Measurements from ENCODE around the gene LRMDA. TPM values are rescaled to one million over a fixed set of nuclear protein-coding genes. Genes with fewer than 3 reads are reported as not detected.

Gene LRMDA
- total RNA-seq, 1 donor from 2014 or later, result 17.3 TPM

DNA sequence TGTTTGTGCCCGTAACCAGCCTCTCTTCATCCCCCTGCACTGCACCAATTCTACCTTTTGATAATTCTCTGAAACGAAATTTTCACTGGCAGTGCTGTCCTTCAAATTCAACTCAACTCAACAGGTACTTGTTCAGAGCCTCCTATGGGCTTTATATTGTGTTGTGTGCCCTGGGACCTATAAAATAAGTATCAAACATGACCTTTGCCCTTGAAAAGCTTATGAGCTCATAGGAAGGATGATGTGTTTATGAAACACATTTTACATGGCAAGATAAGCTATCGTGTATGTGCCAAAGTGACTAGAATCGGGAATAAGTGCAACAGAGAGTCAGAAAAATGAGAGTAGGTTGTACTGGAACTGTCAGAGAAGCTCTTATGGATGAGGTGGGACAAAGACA is 923.5 kb downstream of the LRMDA start:
- DNase-seq (ENCODE audit: low read depth in 2 of 2), result no peak

DNA sequence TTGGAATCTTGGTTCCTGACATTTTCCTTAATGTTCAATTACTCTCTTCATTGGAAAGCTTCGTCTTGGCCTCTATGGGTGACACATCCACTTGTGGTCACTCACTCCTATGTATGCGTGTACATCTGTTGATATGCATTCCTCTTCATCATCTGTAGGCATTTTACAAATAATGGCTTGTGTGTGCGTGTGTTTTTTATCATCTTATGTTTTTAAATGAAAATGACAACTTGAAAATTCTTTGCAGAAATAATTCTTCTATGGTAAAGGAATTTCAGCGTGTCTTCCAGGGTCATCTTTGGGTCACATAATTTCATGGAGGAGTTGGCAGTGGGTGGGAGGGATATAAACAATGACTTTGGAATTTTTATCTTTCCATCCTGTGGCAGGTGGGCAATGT is 925.1 kb downstream of the LRMDA start:
- no peak for DNase-seq (ENCODE audit: low read depth in 2 of 2)

DNA sequence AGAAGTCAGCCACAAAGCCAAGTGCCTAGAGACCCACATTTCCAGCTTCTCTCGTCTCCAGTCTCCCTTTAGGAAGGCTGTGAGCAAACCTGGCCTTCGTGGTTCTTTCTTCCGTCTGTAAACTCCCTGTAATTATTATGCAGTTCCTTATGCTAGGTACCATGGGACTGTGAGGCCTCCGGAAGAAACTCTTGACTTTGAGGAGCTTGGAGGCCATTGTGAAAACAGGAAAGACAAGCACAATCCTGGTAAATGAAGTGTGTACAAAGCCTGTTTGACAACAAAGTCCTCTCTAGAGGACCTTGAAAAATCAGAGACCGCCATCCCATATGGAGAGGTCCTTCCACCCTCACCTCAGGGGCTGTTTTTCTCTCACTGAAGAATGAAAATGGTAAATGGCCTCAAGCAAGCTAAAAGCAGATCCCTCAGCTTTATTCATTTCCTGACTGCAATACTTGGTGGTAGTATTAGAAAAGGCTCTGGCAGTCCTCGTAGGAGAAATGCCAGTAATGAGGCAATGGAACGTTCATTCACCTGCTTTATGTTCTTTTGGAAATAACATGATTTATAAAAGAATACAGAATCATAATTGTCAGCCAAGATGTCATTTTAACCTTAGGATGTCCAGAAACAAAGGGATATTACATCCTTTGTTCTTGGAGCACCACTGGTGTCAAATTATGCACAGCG is 926.4 kb downstream of the LRMDA start:
- no peak for DNase-seq (ENCODE audit: low read depth in 2 of 2)

DNA sequence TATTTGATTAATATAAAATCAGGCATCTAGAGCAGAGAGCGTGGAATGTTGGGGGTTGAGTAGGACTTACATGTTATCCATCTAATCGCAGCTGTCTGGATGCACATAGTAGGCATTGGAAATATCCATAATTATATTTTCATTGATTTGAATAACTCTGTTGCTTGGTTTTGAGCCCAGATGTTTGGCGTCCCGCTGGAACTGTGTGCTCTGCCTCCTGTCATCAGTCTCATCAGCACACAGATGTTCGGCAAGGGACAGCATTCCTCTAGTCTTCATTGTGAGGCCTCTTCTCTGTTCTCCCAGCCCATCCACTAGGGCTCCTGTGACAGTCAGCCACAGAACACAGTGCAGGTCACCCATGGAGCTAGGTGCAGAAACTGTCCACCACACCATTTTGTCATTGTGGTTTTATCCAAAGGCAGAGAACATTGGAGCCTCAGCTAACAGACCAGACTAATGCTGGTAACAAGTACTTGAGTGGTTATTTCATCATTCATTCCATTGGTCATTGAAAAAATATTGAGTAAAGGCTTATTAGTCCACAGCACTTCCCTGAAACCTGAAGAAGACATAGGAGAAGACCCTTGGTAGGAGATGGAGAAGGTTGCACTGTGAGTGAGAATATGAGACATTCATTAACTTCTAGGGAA is 927.4 kb downstream of the LRMDA start:
- no peak for DNase-seq (ENCODE audit: low read depth in 2 of 2)

DNA sequence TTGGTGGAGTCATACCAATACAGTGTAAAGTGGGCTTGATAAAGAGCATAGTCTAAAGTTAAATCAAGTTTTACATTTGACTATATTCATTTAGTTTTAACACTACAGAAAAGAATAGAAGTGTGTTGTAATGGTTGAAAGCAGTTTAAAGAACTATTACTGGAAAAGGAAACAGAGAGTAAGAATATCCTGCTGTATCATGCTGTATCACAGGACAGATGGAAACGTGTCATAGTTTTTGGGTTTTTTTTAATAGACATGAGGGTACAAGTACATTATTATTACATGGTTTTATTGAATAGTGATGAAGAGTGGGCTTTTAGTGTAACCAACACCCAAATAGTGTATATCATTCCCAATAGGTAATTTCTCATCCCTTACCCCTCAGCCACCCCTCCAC is 944.3 kb downstream of the LRMDA start:
- no peak for DNase-seq (ENCODE audit: low read depth in 2 of 2)

DNA sequence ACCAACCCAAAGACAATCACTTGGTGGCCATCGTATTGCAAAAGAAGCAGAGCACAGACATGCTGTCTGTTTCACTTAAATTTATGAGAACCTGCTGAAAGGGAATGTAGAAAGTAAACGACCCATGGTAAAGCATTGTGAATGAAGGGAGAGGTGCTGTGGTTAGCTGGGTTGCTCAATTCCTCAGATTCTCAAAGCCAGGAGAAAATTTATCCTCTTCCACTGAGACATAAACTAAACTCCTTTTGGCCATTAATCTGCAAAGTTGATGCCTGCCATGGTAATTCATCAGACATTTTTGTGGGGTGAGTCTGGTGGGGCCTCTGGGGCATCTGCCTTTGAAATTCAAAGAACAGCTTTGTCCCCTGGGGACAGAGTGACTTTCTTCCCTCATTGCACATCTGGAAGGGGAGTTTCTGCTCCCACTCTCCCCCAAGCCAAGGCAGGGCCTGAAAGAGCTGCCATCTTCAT is 951.0 kb downstream of the LRMDA start:
- DNase-seq (ENCODE audit: low read depth in 2 of 2), result no peak

DNA sequence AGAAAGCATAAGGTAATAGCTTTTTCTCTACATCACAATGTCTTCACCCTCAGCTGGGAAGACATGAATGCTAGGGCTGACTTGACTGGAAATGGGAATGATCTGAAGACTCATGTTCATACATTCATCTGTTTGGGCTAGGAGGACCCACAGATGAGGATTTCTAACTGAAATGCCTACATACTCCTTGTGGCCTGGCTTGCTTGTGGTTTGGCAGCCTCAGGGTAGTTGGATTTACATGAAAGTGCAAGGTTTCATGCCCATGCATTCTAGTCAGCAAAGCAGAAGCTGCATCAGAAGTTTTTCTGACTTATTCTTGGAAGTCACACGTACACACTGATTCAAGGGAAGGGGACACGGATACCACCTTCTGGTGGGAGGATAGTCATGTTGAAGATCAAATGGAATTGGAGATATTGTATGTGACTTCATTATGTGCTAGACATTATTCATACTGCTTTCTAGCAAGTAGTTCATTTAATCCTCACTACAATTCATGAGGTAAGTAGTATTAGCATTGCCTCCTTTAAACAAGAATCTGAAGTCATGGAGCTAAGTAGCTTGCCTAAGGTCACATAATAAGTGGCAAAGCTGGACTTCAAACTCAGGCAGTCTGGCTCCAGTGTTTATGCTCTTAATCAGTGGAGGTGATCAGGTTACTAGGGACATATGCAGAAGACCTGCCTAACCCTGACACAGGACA is 957.0 kb downstream of the LRMDA start:
- DNase-seq (ENCODE audit: low read depth in 2 of 2), result no peak

DNA sequence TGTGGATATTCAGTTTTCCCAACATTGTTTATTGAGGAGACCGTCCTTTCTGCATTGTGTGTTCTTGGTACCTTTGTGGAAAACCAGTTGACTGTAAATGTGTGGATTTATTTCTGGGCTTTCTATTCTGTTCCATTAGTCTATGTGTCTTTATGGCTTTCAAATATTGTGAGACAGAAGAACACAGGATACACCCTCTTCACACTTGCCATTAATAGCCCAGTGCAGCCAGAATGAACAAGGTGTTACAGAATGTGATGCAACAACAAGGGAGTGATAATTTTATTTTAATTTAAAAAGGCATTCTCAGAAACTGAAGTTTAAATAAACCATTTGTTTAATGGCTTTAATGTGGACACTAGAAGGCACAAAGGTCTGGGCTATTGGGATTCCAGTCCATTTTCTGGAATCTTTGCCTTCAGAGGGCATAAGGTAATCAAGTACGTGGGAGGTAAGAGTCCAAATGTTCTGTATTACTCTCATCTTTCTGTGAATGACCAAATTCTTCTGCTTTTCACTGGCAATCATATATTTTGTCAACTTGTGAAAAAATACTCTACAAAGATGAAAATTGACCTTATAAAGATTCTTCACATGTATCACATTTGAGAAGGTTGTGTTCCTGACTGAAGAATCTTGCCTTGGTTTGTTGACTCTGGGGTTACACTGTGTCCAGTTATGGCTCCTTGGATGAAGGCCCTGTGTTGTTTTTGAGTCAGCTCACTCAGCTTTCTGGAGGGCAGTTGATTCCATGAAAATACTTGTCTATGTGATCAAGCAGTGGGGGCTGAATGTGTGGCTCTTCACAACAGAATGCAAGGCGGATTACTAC is 962.7 kb downstream of the LRMDA start:
- DNase-seq (ENCODE audit: low read depth in 2 of 2), result no peak

DNA sequence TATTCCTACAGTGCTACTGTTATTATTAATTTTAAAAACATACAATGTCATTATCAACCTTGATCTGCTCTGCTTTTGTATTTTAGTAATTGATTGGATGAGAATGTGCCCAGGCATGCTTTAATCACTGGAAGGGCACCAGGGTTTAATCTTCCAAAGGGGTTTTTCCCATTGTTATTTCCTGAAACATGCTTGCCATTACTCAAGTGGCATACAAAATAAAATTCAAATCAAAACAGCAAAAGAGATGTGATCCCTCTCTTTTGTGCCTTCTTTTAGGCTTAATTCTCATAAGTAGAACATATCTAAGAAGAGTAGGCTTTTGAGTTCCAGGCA is 963.3 kb downstream of the LRMDA start:
- DNase-seq (ENCODE audit: low read depth in 2 of 2), result no peak

DNA sequence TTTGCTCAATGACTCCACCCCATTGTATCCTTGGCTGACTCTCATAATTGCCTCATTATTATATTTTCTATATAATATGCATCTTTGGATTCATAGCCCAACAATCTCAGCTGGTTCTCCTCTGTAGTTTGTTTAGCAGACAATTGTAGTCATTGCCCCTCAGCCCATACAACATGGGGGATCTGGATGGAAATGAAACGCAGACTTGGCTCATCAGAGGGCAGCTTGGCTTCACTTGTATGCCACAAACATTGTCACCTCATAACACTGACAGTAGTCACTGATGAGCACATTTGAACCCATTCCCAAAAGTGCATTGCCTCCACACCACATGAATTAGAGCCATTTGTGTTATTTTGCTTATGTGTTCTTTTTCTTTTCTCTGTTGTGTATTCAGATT is 963.8 kb downstream of the LRMDA start:
- no peak for DNase-seq (ENCODE audit: low read depth in 2 of 2)

DNA sequence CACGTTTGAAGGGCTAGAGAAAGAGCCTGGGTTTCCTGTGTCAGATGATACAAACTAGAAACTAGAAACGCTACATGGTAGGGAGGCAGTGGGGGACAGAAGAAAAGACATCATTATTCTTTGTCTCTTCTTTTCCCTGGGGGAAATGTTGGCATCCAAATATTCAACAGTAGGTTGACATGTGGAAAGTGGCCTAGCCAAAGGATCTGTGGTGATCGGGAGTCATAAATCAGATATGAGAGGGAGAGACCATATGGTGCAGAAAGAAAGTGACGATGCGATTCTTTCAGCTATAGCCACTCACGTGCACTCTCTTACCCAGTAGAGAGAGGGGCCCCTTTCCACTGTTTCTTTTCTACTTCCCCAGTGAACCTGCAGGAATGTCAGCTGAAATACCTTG is 964.7 kb downstream of the LRMDA start:
- no peak for DNase-seq (ENCODE audit: low read depth in 2 of 2)

DNA sequence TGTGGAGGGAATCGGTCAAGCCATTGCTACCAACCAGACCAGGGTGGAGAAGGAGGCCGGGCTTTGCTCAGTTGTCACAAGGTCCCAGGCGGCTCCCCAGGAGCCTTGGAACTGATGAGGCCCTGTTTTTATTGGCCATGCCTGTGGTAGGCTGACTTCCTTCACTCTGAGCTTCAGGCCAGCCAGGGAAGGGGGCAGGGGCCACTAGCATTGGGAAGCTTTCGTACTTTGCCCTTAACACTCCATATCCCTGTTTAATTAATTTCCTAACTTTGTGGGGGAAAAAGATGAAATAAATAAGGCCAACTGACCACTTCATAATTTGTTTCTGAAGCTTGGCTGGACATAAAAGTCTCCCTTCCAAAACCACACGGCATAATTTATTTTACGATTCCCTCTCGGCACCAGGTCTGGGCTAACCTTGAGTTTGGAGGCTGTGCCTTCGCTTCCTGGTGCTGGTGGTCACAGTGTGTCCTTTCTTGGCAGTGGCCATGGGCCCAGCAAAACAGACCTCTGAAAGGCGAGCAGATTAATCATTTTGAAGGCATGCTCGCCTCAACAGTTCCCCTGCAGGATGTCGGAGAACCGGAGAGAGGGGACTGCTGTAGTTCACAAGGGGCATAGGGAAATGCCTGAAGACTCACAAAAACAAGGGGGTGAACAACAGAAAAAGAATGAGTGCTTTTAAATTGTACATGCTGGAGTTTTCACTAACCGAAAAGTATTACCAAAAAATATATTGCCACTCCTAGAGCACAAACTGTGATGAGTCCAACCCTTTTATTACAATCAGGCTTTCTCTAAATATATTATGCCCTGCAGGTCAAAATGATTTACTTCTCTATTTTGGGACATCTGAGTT is 966.0 kb downstream of the LRMDA start:
- peak in 1 of 2 donors; percentile 14 for DNase-seq (ENCODE audit: low read depth in 2 of 2)

DNA sequence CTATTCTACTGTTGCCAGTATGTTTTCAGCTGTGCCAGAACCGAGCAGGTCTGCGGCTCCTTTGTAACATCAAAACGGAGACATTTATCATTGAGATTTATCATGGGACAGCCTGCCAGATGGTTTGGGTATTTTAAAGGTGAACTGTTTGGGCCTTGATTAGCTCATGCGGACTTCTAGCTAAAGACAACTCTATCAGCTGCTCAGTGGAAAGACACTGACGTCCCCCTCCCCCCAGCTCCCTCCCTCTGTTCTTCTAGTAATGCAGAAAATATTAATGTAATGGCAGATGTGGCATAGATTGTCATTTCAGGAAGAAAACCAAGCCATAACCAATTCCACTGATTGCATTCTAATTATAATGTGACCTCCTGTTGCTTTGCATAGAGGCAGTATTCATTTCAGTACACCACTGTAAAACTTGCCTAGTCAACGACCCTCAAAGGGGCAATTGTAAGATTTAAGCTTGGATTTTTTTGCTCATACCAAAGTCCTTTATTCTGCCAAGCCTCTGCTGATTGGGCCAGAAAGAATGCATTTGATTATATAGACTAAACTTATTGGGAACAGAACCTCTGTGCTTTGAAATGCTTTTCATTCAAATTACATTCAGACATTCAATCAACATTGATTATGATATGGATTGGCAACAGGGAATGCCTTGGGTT is 966.8 kb downstream of the LRMDA start:
- no peak for DNase-seq (ENCODE audit: low read depth in 2 of 2)

DNA sequence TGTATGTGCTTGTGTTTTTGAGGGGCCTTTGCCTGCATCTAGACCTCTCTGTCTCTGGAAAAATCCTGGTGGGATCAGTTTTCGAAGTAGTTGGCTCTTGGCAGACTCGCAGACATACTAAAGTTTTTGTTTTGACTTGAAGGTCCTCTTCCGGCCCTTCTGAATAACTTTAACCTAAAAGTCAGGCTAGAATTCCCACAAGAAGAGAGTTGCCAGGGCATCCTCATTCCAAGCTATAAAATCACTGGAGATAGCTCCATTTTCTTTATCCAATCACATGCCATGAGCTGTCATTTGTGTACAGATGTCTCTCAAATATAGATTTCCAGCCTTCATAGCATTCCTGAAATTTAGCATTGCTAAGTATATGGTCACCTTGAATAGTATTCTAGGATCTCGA is 967.8 kb downstream of the LRMDA start:
- no peak for DNase-seq (ENCODE audit: low read depth in 2 of 2)

DNA sequence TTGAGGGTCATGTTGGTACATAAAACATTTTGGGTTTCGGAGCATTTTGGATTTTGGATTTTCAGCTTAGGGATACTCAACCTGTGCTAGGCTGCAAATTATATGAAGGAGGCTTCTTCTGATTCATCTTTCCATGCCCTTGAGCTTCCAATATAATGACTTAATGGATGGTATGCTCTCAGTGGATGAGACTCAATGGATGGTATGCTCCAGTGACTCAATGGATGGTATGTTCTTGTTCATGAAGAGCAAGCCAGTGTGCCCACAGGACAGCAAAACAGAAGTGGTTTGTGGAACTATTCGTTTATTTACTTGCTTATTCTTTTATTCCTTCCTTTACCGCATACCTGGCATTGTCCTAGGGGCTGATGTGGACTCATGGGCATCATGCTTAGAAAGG is 969.6 kb downstream of the LRMDA start:
- DNase-seq (ENCODE audit: low read depth in 2 of 2), result no peak

DNA sequence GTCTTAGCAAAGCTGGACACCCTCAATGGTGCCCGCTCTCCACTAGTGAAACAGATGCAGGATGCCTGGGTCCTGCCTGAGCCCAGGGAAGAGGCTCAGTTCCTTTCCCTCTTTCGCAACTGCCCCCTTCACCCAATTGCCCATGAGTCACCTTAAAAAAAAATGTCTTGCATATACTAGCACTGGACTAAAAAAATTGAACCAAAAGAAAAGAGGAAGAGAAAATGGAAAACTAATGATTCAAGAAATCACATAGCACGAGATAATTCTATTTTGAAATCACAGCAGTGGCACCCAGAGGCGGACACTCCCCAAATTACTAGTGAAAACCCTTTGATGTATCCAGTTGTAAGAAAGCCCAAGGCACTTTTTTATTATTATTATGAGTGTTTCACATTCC is 972.5 kb downstream of the LRMDA start:
- no peak for DNase-seq (ENCODE audit: low read depth in 2 of 2)

DNA sequence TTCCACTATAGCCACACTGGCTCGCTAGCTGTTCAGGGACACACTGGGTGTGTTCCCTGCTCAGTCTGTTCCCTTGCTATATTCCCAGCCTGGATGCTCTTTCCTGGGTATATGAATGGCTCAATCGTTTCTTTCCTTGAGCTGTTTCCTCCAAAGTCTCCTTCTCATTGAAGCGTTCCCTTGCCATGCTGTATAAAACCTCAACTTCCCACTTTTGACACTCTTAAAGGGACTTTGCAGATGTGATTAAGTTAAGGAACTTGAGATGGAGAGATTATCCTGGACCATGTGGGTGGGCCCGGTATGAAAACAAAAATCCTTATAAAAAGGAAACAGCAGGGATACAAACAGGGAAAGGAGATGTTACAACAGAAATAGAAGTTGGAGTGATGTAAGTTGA is 973.1 kb downstream of the LRMDA start:
- DNase-seq (ENCODE audit: low read depth in 2 of 2), result no peak

DNA sequence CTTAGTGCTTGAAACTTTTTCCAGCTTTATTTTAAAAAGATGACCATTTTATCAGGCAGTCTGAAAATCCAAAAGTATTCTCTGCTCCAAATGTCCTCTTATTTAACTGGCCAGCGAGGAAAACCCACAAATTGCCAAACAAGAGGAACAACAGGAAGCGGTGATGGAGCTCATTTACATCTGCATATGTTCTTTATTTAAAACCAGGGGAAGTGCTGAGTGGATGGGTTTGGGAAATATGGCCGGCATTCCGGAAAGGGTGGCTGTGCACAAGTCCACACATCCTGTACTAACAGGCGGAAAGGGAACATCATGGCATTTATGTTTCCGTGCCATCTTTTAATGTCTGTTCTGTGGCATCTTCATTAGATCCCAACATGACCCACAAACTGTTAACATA is 974.5 kb downstream of the LRMDA start:
- no peak for DNase-seq (ENCODE audit: low read depth in 2 of 2)

DNA sequence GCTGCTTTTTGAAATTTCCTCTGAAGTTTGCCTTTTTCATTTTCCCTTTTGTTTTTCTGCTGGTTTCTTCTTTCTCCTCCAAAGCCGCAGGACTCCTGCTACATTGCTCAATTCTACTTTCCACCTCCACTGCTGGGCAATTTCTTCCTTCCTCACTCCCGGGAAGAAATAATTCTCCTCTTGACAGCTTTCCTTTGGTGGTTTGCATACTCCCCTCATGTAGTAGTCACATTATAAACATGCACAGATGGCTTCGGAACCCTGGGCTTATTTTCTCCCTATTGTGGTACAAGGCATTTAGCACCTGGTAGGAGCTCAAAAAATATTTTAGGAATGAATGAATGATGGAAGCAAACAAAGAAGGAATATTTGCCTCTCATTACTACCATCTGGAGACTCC is 977.2 kb downstream of the LRMDA start:
- no peak for DNase-seq (ENCODE audit: low read depth in 2 of 2)

DNA sequence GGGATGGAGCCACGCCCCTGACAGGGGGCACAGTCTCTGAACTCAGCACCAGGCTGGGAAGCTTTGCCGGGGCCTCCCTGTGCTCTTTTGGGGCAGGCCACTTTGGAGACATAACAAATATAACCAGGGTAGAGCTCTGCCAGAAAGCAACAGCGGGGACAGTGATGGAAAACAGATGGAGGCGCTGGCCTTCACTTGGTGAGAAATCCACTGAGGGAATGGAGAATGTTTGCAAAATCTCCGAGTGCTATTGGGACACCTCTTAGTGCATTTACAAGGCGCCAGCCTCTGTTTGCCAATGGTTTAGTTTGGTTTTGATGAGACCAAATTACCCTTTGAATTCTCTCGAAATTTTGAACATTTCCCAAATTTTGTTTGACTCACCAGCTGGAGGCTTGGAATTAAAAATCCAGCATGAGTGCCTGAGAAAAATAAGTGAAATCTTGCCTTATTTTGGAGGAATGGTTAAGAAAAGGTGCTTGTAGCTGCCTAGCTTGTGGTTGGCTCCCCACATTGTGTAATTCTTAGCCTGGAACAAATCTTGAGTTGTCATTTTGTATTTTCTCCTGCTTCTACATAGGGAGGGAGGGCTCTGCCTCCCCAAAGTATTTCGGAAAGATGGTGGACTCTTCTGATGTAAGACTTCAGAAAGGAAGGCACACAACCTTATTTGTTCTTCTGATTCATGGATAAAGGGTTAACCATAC is 980.5 kb downstream of the LRMDA start:
- DNase-seq (ENCODE audit: low read depth in 2 of 2), result no peak

Data from lung microvascular endothelial cell (primary cell).